ENCODE measurements around the gene COL11A2.

COL11A2 gene

GRCh38 chr6:33123732-33124524, 68.3 kb downstream of the COL11A2 start:
- H3K9ac ChIP-seq (ENCODE audit: low read depth, low read length): no peak overlapping the region

GRCh38 chr6:33123181-33123580, 69.1 kb downstream of the COL11A2 start:
- H3K36me3 ChIP-seq (ENCODE audit: control insufficient read depth, insufficient read depth, low read length): peaks cover 55% of the 10 kb centered on the region
- no peak overlapping the region for H3K9ac ChIP-seq (ENCODE audit: low read depth, low read length)
- peaks cover 19% of the 10 kb centered on the region for H3K4me1 ChIP-seq (ENCODE audit: control insufficient read depth, insufficient read depth, low read length)
- H3K27ac ChIP-seq (ENCODE audit: low read depth, low read length): peak overlapping the region; percentile 10
- peaks cover 29% of the 10 kb centered on the region for H3K9me3 ChIP-seq (ENCODE audit: control insufficient read depth, insufficient read depth, low read length)
- no peaks in the 10 kb centered on the region for H3K27me3 ChIP-seq (ENCODE audit: control insufficient read depth, insufficient read depth, low read length)
- no peak overlapping the region for H3K4me3 ChIP-seq (ENCODE audit: low read depth, low read length)

More at GRCh38 chr6:33123732-33124524, 68.3 kb downstream of the COL11A2 start:
- Histone ChIP-seq H3K4me1 (ENCODE audit: control insufficient read depth, insufficient read depth, low read length) (peaks cover 16% of the 10 kb centered on the region), H3K27ac (ENCODE audit: low read depth, low read length) (no peak overlapping the region), H3K36me3 (ENCODE audit: control insufficient read depth, insufficient read depth, low read length) (peaks cover 62% of the 10 kb centered on the region), H3K27me3 (ENCODE audit: control insufficient read depth, insufficient read depth, low read length) (no peaks in the 10 kb centered on the region), H3K9me3 (ENCODE audit: control insufficient read depth, insufficient read depth, low read length) (peaks cover 29% of the 10 kb centered on the region), H3K4me3 (ENCODE audit: low read depth, low read length) (no peak overlapping the region; the same call in 1 of the 2 replicates)

- Histone ChIP-seq H3K9me3 (ENCODE audit: control insufficient read depth, insufficient read depth, low read length) (peaks cover 29% of the 10 kb centered on the region), H3K36me3 (ENCODE audit: control insufficient read depth, insufficient read depth, low read length) (peaks cover 45% of the 10 kb centered on the region), H3K4me1 (ENCODE audit: control insufficient read depth, insufficient read depth, low read length) (peaks cover 19% of the 10 kb centered on the region), H3K27me3 (ENCODE audit: control insufficient read depth, insufficient read depth, low read length) (no peaks in the 10 kb centered on the region), H3K27ac (ENCODE audit: low read depth, low read length) (no peak overlapping the region), H3K4me3 (ENCODE audit: low read depth, low read length) (no peak overlapping the region; the same call in 1 of the 2 replicates), H3K9ac (ENCODE audit: low read depth, low read length) (no peak overlapping the region)
Measured at GRCh38 chr6:33120001-33120400, 72.3 kb downstream of the COL11A2 start.

GRCh38 chr6:33118525-33119123, 73.6 kb downstream of the COL11A2 start:
- H3K9me3 ChIP-seq (ENCODE audit: control insufficient read depth, insufficient read depth, low read length): peaks cover 15% of the 10 kb centered on the region
- peak overlapping the region; percentile 94 for H3K27ac ChIP-seq (ENCODE audit: low read depth, low read length)
- peak overlapping the region; percentile 99 for H3K9ac ChIP-seq (ENCODE audit: low read depth, low read length)
- peaks cover 26% of the 10 kb centered on the region for H3K4me1 ChIP-seq (ENCODE audit: control insufficient read depth, insufficient read depth, low read length)
- H3K27me3 ChIP-seq (ENCODE audit: control insufficient read depth, insufficient read depth, low read length): no peaks in the 10 kb centered on the region
- H3K4me3 ChIP-seq (ENCODE audit: low read depth, low read length): peak overlapping the region; percentile 93
- peaks cover 33% of the 10 kb centered on the region for H3K36me3 ChIP-seq (ENCODE audit: control insufficient read depth, insufficient read depth, low read length)

- H3K9ac ChIP-seq (ENCODE audit: low read depth, low read length): peak overlapping the region; percentile 99
- peak overlapping the region; percentile 94 for H3K27ac ChIP-seq (ENCODE audit: low read depth, low read length)
- H3K9me3 ChIP-seq (ENCODE audit: control insufficient read depth, insufficient read depth, low read length): peaks cover 7% of the 10 kb centered on the region
- H3K4me1 ChIP-seq (ENCODE audit: control insufficient read depth, insufficient read depth, low read length): peaks cover 26% of the 10 kb centered on the region
- no peaks in the 10 kb centered on the region for H3K27me3 ChIP-seq (ENCODE audit: control insufficient read depth, insufficient read depth, low read length)
- peaks cover 25% of the 10 kb centered on the region for H3K36me3 ChIP-seq (ENCODE audit: control insufficient read depth, insufficient read depth, low read length)
- peak overlapping the region; percentile 93 for H3K4me3 ChIP-seq (ENCODE audit: low read depth, low read length)
Measured at GRCh38 chr6:33117811-33118277, 74.4 kb downstream of the COL11A2 start.

GRCh38 chr6:33116841-33117711, 75.2 kb downstream of the COL11A2 start:
- Histone ChIP-seq H3K27ac (ENCODE audit: low read depth, low read length) (peak overlapping the region; percentile 94), H3K27me3 (ENCODE audit: control insufficient read depth, insufficient read depth, low read length) (no peaks in the 10 kb centered on the region), H3K9ac (ENCODE audit: low read depth, low read length) (peak overlapping the region; percentile 99), H3K4me1 (ENCODE audit: control insufficient read depth, insufficient read depth, low read length) (peaks cover 26% of the 10 kb centered on the region), H3K9me3 (ENCODE audit: control insufficient read depth, insufficient read depth, low read length) (no peaks in the 10 kb centered on the region), H3K4me3 (ENCODE audit: low read depth, low read length) (peak overlapping the region; percentile 93), H3K36me3 (ENCODE audit: control insufficient read depth, insufficient read depth, low read length) (peaks cover 19% of the 10 kb centered on the region; the same call in 1 of the 2 replicates)

GRCh38 chr6:33116417-33116816, 75.8 kb downstream of the COL11A2 start:
- H3K4me1 ChIP-seq (ENCODE audit: control insufficient read depth, insufficient read depth, low read length): peaks cover 26% of the 10 kb centered on the region
- no peaks in the 10 kb centered on the region for H3K27me3 ChIP-seq (ENCODE audit: control insufficient read depth, insufficient read depth, low read length)
- H3K27ac ChIP-seq (ENCODE audit: low read depth, low read length): peak overlapping the region; percentile 94
- H3K9ac ChIP-seq (ENCODE audit: low read depth, low read length): peak overlapping the region; percentile 99
- peaks cover 13% of the 10 kb centered on the region; the same call in 1 of the 2 replicates for H3K36me3 ChIP-seq (ENCODE audit: control insufficient read depth, insufficient read depth, low read length)
- no peaks in the 10 kb centered on the region for H3K9me3 ChIP-seq (ENCODE audit: control insufficient read depth, insufficient read depth, low read length)
- H3K4me3 ChIP-seq (ENCODE audit: low read depth, low read length): peak overlapping the region; percentile 93

- peaks cover 4% of the 10 kb centered on the region; the same call in 1 of the 2 replicates for H3K27me3 ChIP-seq (ENCODE audit: control insufficient read depth, insufficient read depth, low read length)
- H3K4me3 ChIP-seq (ENCODE audit: low read depth, low read length): no peak overlapping the region
- H3K36me3 ChIP-seq (ENCODE audit: control insufficient read depth, insufficient read depth, low read length): 0 out of 2 replicates have a peak, but pooled peaks cover 5% of the 10 kb centered on the region
- no peak overlapping the region for H3K27ac ChIP-seq (ENCODE audit: low read depth, low read length)
- no peak overlapping the region for H3K9ac ChIP-seq (ENCODE audit: low read depth, low read length)
- no peaks in the 10 kb centered on the region for H3K9me3 ChIP-seq (ENCODE audit: control insufficient read depth, insufficient read depth, low read length)
- peaks cover 15% of the 10 kb centered on the region for H3K4me1 ChIP-seq (ENCODE audit: control insufficient read depth, insufficient read depth, low read length)
Measured at GRCh38 chr6:33114406-33114805, 77.9 kb downstream of the COL11A2 start.

GRCh38 chr6:33113755-33114154, 78.5 kb downstream of the COL11A2 start:
- Histone ChIP-seq H3K9me3 (ENCODE audit: control insufficient read depth, insufficient read depth, low read length) (no peaks in the 10 kb centered on the region), H3K36me3 (ENCODE audit: control insufficient read depth, insufficient read depth, low read length) (no peaks in the 10 kb centered on the region), H3K4me3 (ENCODE audit: low read depth, low read length) (no peak overlapping the region), H3K27ac (ENCODE audit: low read depth, low read length) (no peak overlapping the region), H3K9ac (ENCODE audit: low read depth, low read length) (no peak overlapping the region), H3K4me1 (ENCODE audit: control insufficient read depth, insufficient read depth, low read length) (peaks cover 8% of the 10 kb centered on the region; the same call in 1 of the 2 replicates), H3K27me3 (ENCODE audit: control insufficient read depth, insufficient read depth, low read length) (peaks cover 5% of the 10 kb centered on the region; the same call in 1 of the 2 replicates)

All from HUES48 (cell line).